ENCODE measurements around the gene TET1. TPM values are rescaled to one million over a fixed set of nuclear protein-coding genes. Genes with fewer than 3 reads are reported as not detected.
A peak's percentile ranks its signal among the peaks of the same experiment; 100 is the strongest.

The TET1 gene
- total and polyA plus RNA-seq, 9 of the 15 experiments (the other 6 are each of a cell fraction or from before 2014, with no cell fraction given), result 2.6 to 21.3 (median 11.6) TPM

GRCh38 chr10:68720793-68721672, 160.9 kb downstream of the TET1 start, which contains the start of gene CCAR1 (continued):
- TF ChIP-seq, protein P1, sequence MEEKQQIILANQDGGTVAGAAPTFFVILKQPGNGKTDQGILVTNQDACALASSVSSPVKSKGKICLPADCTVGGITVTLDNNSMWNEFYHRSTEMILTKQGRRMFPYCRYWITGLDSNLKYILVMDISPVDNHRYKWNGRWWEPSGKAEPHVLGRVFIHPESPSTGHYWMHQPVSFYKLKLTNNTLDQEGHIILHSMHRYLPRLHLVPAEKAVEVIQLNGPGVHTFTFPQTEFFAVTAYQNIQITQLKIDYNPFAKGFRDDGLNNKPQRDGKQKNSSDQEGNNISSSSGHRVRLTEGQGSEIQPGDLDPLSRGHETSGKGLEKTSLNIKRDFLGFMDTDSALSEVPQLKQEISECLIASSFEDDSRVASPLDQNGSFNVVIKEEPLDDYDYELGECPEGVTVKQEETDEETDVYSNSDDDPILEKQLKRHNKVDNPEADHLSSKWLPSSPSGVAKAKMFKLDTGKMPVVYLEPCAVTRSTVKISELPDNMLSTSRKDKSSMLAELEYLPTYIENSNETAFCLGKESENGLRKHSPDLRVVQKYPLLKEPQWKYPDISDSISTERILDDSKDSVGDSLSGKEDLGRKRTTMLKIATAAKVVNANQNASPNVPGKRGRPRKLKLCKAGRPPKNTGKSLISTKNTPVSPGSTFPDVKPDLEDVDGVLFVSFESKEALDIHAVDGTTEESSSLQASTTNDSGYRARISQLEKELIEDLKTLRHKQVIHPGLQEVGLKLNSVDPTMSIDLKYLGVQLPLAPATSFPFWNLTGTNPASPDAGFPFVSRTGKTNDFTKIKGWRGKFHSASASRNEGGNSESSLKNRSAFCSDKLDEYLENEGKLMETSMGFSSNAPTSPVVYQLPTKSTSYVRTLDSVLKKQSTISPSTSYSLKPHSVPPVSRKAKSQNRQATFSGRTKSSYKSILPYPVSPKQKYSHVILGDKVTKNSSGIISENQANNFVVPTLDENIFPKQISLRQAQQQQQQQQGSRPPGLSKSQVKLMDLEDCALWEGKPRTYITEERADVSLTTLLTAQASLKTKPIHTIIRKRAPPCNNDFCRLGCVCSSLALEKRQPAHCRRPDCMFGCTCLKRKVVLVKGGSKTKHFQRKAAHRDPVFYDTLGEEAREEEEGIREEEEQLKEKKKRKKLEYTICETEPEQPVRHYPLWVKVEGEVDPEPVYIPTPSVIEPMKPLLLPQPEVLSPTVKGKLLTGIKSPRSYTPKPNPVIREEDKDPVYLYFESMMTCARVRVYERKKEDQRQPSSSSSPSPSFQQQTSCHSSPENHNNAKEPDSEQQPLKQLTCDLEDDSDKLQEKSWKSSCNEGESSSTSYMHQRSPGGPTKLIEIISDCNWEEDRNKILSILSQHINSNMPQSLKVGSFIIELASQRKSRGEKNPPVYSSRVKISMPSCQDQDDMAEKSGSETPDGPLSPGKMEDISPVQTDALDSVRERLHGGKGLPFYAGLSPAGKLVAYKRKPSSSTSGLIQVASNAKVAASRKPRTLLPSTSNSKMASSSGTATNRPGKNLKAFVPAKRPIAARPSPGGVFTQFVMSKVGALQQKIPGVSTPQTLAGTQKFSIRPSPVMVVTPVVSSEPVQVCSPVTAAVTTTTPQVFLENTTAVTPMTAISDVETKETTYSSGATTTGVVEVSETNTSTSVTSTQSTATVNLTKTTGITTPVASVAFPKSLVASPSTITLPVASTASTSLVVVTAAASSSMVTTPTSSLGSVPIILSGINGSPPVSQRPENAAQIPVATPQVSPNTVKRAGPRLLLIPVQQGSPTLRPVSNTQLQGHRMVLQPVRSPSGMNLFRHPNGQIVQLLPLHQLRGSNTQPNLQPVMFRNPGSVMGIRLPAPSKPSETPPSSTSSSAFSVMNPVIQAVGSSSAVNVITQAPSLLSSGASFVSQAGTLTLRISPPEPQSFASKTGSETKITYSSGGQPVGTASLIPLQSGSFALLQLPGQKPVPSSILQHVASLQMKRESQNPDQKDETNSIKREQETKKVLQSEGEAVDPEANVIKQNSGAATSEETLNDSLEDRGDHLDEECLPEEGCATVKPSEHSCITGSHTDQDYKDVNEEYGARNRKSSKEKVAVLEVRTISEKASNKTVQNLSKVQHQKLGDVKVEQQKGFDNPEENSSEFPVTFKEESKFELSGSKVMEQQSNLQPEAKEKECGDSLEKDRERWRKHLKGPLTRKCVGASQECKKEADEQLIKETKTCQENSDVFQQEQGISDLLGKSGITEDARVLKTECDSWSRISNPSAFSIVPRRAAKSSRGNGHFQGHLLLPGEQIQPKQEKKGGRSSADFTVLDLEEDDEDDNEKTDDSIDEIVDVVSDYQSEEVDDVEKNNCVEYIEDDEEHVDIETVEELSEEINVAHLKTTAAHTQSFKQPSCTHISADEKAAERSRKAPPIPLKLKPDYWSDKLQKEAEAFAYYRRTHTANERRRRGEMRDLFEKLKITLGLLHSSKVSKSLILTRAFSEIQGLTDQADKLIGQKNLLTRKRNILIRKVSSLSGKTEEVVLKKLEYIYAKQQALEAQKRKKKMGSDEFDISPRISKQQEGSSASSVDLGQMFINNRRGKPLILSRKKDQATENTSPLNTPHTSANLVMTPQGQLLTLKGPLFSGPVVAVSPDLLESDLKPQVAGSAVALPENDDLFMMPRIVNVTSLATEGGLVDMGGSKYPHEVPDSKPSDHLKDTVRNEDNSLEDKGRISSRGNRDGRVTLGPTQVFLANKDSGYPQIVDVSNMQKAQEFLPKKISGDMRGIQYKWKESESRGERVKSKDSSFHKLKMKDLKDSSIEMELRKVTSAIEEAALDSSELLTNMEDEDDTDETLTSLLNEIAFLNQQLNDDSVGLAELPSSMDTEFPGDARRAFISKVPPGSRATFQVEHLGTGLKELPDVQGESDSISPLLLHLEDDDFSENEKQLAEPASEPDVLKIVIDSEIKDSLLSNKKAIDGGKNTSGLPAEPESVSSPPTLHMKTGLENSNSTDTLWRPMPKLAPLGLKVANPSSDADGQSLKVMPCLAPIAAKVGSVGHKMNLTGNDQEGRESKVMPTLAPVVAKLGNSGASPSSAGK (IDR thresholded peaks at IDR 0.05), result peak; percentile 95
- peak; percentile 75 for TF ChIP-seq ZKSCAN8 (CRISPR knock-in tag; IDR thresholded peaks at IDR 0.05)
- TF ChIP-seq MYBL2 (IDR thresholded peaks at IDR 0.05; ENCODE audit: low read depth), result peak; percentile 33; the same call in 1 of the 2 replicates
- TF ChIP-seq MYBL2 (CRISPR knock-in tag; IDR thresholded peaks at IDR 0.05; ENCODE audit: borderline replicate concordance), result no peak
- TF ChIP-seq KAT7 (CRISPR knock-in tag; IDR thresholded peaks at IDR 0.05; ENCODE audit: borderline replicate concordance), result peak; percentile 99
- TF ChIP-seq BRD9 (IDR thresholded peaks at IDR 0.05; ENCODE audit: low read depth, partially characterized antibody), result peak; percentile 79
- peak; percentile 78; the same call in 1 of the 2 replicates for TF ChIP-seq KLF6 (CRISPR knock-in tag; IDR thresholded peaks at IDR 0.05; ENCODE audit: borderline replicate concordance)
- TF ChIP-seq HMBOX1 (IDR thresholded peaks at IDR 0.05), result no peak
- TF ChIP-seq PHF8 (IDR thresholded peaks at IDR 0.05; ENCODE audit: borderline replicate concordance, low read length), result peak; percentile 89
- no peak for TF ChIP-seq MCM7 (IDR thresholded peaks at IDR 0.05)
- peak; percentile 90 for TF ChIP-seq CHD1 (IDR thresholded peaks at IDR 0.05; ENCODE audit: low read length)
- peak; percentile 87 for TF ChIP-seq ZNF384 (IDR thresholded peaks at IDR 0.05; ENCODE audit: low read depth, low read length)
- peak; percentile 20; the same call in 1 of the 2 replicates for TF ChIP-seq SMARCE1 (IDR thresholded peaks at IDR 0.05)
- TF ChIP-seq FOXA3 (CRISPR knock-in tag; conservative IDR thresholded peaks at IDR 0.05 in 1 of 2, IDR thresholded peaks at IDR 0.05 in 1 of 2), result 0 out of 4 replicates have a peak, but pooled peaks of 1 of the 2 experiments have one; percentile 73
- TF ChIP-seq STAT5B (CRISPR knock-in tag; IDR thresholded peaks at IDR 0.05), result peak; percentile 46; the same call in 1 of the 2 replicates
- no peak for TF ChIP-seq BCOR (IDR thresholded peaks at IDR 0.05)

Data from K562 (cell line).